H9 (cell line): ENCODE data around the gene MSI1. TPM values are rescaled to one million over a fixed set of nuclear protein-coding genes. Genes with fewer than 3 reads are reported as not detected.

Source experiments
- DNase-seq: peaks from one replicate; pipeline ENCODE4 v3.0.0-alpha.2; 2017
- H2AFZ ChIP-seq: one replicate; pipeline ENCODE4 v1.6.1; 2013; ENCODE audit warnings: mild to moderate bottlenecking, low read length, control low read depth, moderate library complexity
- H2AK5ac ChIP-seq: 2 replicates; pipeline ENCODE4 v1.6.1; 2013; ENCODE audit warnings: low read length, control low read depth, mixed read lengths; ENCODE audit not compliant: insufficient read length
- H2BK120ac ChIP-seq: one replicate; pipeline ENCODE4 v1.6.1; 2013; ENCODE audit warnings: low read depth, mild to moderate bottlenecking, low read length, control low read depth, inconsistent platforms; ENCODE audit not compliant: poor library complexity, severe bottlenecking
- H2BK12ac ChIP-seq: 2 replicates; pipeline ENCODE4 v1.6.1; 2013; ENCODE audit warnings: low read length, control low read depth, mixed read lengths, low read depth; ENCODE audit not compliant: insufficient read length
- H2BK15ac ChIP-seq: 2 replicates; pipeline ENCODE4 v1.6.1; 2013; ENCODE audit warnings: low read depth, low read length, control low read depth
- H2BK20ac ChIP-seq: one replicate; pipeline ENCODE4 v1.6.1; 2013; ENCODE audit warnings: low read depth, mild to moderate bottlenecking, low read length, control low read depth, inconsistent platforms; ENCODE audit not compliant: poor library complexity, severe bottlenecking
- H2BK5ac ChIP-seq: 2 replicates; pipeline ENCODE4 v1.6.1; 2013; ENCODE audit warnings: low read length, control low read depth, mixed read lengths; ENCODE audit not compliant: insufficient read length
- H3K14ac ChIP-seq: 2 replicates; pipeline ENCODE4 v1.6.1; 2013; ENCODE audit warnings: low read length, control low read depth; ENCODE audit not compliant: insufficient read depth
- H3K18ac ChIP-seq: 2 replicates; pipeline ENCODE4 v1.6.1; 2013; ENCODE audit warnings: low read depth, mild to moderate bottlenecking, mixed read lengths, low read length, control low read depth; ENCODE audit not compliant: insufficient read length
- H3K23ac ChIP-seq: 2 replicates; pipeline ENCODE4 v1.6.1; 2013; ENCODE audit warnings: low read length, control low read depth, mixed read lengths, low read depth; ENCODE audit not compliant: insufficient read length
- H3K23me2 ChIP-seq: 2 replicates; pipeline ENCODE4 v1.6.1; 2013; ENCODE audit warnings: low read depth, mild to moderate bottlenecking, mixed read lengths, low read length, control low read depth; ENCODE audit not compliant: insufficient read length, poor library complexity, severe bottlenecking
- H3K27ac ChIP-seq: 2 replicates; pipeline ENCODE4 v1.5.1; 2013; ENCODE audit warnings: low read length, control low read depth, mixed read lengths, low read depth; ENCODE audit not compliant: insufficient read length
- H3K27me3 ChIP-seq: 2 replicates; pipeline ENCODE4 v1.6.1; 2013; ENCODE audit warnings: low read length, control low read depth, inconsistent platforms; ENCODE audit not compliant: insufficient read depth
- H3K4ac ChIP-seq: 2 replicates; pipeline ENCODE4 v1.6.1; 2013; ENCODE audit warnings: low read depth, mild to moderate bottlenecking, control low read depth, inconsistent platforms, low read length, moderate library complexity
- H3K4me1 ChIP-seq: 2 replicates; pipeline ENCODE4 v1.6.1; 2013; ENCODE audit warnings: low read length, control low read depth, inconsistent platforms; ENCODE audit not compliant: insufficient read depth
- H3K4me2 ChIP-seq: 2 replicates; pipeline ENCODE4 v1.6.1; 2013; ENCODE audit warnings: low read length, control low read depth, mixed read lengths; ENCODE audit not compliant: insufficient read length, insufficient read depth
- H3K56ac ChIP-seq: 2 replicates; pipeline ENCODE4 v1.6.1; 2013; ENCODE audit warnings: low read depth, mild to moderate bottlenecking, mixed read lengths, low read length, control low read depth; ENCODE audit not compliant: insufficient read length
- H3K79me1 ChIP-seq: 2 replicates; pipeline ENCODE4 v1.6.1; 2013; ENCODE audit warnings: low read depth, mild to moderate bottlenecking, moderate library complexity, low read length, control low read depth, inconsistent platforms; ENCODE audit not compliant: insufficient read depth, poor library complexity, severe bottlenecking
- H3K79me2 ChIP-seq: 2 replicates; pipeline ENCODE4 v1.6.1; 2013; ENCODE audit warnings: low read length, control low read depth, inconsistent platforms; ENCODE audit not compliant: insufficient read depth
- H3K9ac ChIP-seq: 2 replicates; pipeline ENCODE4 v1.6.1; 2013; ENCODE audit warnings: low read length, control low read depth, mixed read lengths; ENCODE audit not compliant: insufficient read length; ENCODE audit errors: extremely low read depth
- H3K9me3 ChIP-seq: one replicate; pipeline ENCODE4 v1.6.1; 2013; ENCODE audit warnings: low read depth, low read length, inconsistent platforms; ENCODE audit not compliant: control insufficient read depth
- H3T11ph ChIP-seq: one replicate; pipeline ENCODE4 v1.6.1; 2013; ENCODE audit warnings: mild to moderate bottlenecking, low read length, control low read depth, inconsistent platforms
- H4K20me1 ChIP-seq: one replicate; pipeline ENCODE4 v1.6.1; 2013; ENCODE audit not compliant: control insufficient read depth, insufficient read length, insufficient read depth
- H4K5ac ChIP-seq: 2 replicates; pipeline ENCODE4 v1.6.1; 2013; ENCODE audit warnings: low read depth, mild to moderate bottlenecking, mixed read lengths, low read length, control low read depth; ENCODE audit not compliant: insufficient read length
- H4K8ac ChIP-seq: replicated peaks from 2 replicates; pipeline ENCODE4 v1.6.1; 2013; ENCODE audit warnings: low read length, control low read depth, mixed read lengths, low read depth; ENCODE audit not compliant: insufficient read length
- H4K91ac ChIP-seq: 2 replicates; pipeline ENCODE4 v1.6.1; 2013; ENCODE audit warnings: low read depth, mild to moderate bottlenecking, moderate library complexity, mixed read lengths, low read length, control low read depth; ENCODE audit not compliant: insufficient read length
- H3K27ac Mint-ChIP-seq, 3 experiments: 2 replicates in 2 of 3; 3 replicates in 1 of 3; pipeline ENCODE4 v1.8.0; 2020 to 2021; ENCODE audit warnings: mixed read lengths in 3 of 3, mild to moderate bottlenecking in 1 of 3, moderate library complexity in 1 of 3
- H3K27me3 Mint-ChIP-seq: 2 replicates; pipeline ENCODE4 v1.8.0; 2021; ENCODE audit warnings: low read depth, mild to moderate bottlenecking, moderate library complexity, mixed read lengths
- H3K36me3 Mint-ChIP-seq, 3 experiments: 2 replicates in 2 of 3; 3 replicates in 1 of 3; pipeline ENCODE4 v1.8.0; 2020 to 2021; ENCODE audit warnings: low read depth in 3 of 3, mixed read lengths in 3 of 3; ENCODE audit not compliant: insufficient read depth in 1 of 3
- H3K4me1 Mint-ChIP-seq, 2 experiments: 2 replicates each; pipeline ENCODE4 v1.8.0; 2020; ENCODE audit warnings: mixed read lengths in 2 of 2
- H3K4me3 Mint-ChIP-seq, 2 experiments: 2 replicates in 1 of 2; 3 replicates in 1 of 2; pipeline ENCODE4 v1.8.0; 2020 to 2021; ENCODE audit warnings: mild to moderate bottlenecking in 2 of 2, mixed read lengths in 2 of 2, moderate library complexity in 1 of 2
- H3K9me3 Mint-ChIP-seq, 2 experiments: 2 replicates in 1 of 2; 3 replicates in 1 of 2; pipeline ENCODE4 v1.8.0; 2020; ENCODE audit warnings: mild to moderate bottlenecking in 2 of 2, mixed read lengths in 2 of 2, moderate library complexity in 1 of 2
- CTCF ChIP-seq: fragments of 200-600 bp; sonication (generic); conservative IDR thresholded peaks from 3 replicates; pipeline ENCODE4 v1.8.0; 2021; ENCODE audit warnings: antibody characterized with exemption, mild to moderate bottlenecking
- WGBS: extraction: QIAGEN DNeasy Blood & Tissue Kit; methylation state at CpG from one replicate; pipeline ENCODE4 v1.1.7; 2013; ENCODE audit warnings: missing lambda C conversion rate, low lambda C conversion rate, mixed read lengths; ENCODE audit not compliant: insufficient read length; ENCODE audit errors: extremely low coverage; 5-methylcytosine and 5-hydroxymethylcytosine counted together
- total RNA-seq: library from RNA; stranded (reverse); gene quantifications from 2 replicates; pipeline ENCODE4 v1.2.1, GENCODE V29; 2021

The MSI1 gene
- total RNA-seq, 1 experiment from 2014 or later: 91.5 TPM

- H3K4ac ChIP-seq: no peak overlapping the region
- Mint-ChIP-seq H3K4me3 (no peak overlapping the region), H3K9me3 (no peaks in the 10 kb centered on the region), H3K4me1 (peaks cover 11 to 16% of the 10 kb centered on the region in 2 experiments), H3K36me3 (peaks cover 39 to 83% (median 81%) of the 10 kb centered on the region in 3 experiments), H3K27ac (no peak overlapping the region; a peak in 1 of 7 replicates), H3K27me3 (no peaks in the 10 kb centered on the region; the same call in 1 of the 2 replicates)
- no peaks in the 10 kb centered on the region for H3K27me3 ChIP-seq
- H2AK5ac ChIP-seq: no peak overlapping the region
- no peaks in the 10 kb centered on the region for H3K79me2 ChIP-seq
- no peak for DNase-seq
- H3K4me1 ChIP-seq: no peaks in the 10 kb centered on the region
- H3K79me1 ChIP-seq: no peaks in the 10 kb centered on the region
- no peak overlapping the region for H3K9ac ChIP-seq
- H2BK20ac ChIP-seq: no peak overlapping the region
- H2BK5ac ChIP-seq: no peak overlapping the region
- H2BK12ac ChIP-seq: no peak overlapping the region
- TF ChIP-seq CTCF: no peak
- no CpG with 5 or more reads among the region's 4 CpGs for WGBS
- no peaks in the 10 kb centered on the region for H3K23me2 ChIP-seq
- H3K14ac ChIP-seq: no peak overlapping the region
- no peak overlapping the region for H4K5ac ChIP-seq
- H3K18ac ChIP-seq: no peak overlapping the region
- H2BK15ac ChIP-seq: no peak overlapping the region
- no peak overlapping the region for H3K56ac ChIP-seq
- no peak overlapping the region for H3K27ac ChIP-seq
- no peaks in the 10 kb centered on the region for H4K20me1 ChIP-seq
- H3T11ph ChIP-seq: no peak overlapping the region
- H3K23ac ChIP-seq: no peak overlapping the region
- H4K91ac ChIP-seq: no peak overlapping the region
- no peak overlapping the region for H3K4me2 ChIP-seq
- no peak overlapping the region for H2AFZ ChIP-seq
- no peak overlapping the region for H4K8ac ChIP-seq
- no peaks in the 10 kb centered on the region for H3K9me3 ChIP-seq
- H2BK120ac ChIP-seq: no peak overlapping the region
These were observed 15.2 kb downstream of the MSI1 start for GRCh38 chr12:120353556-120354317.
